PC-3 (cell line): ENCODE data around the gene EML3. TPM values are rescaled to one million over a fixed set of nuclear protein-coding genes. Genes with fewer than 3 reads are reported as not detected.

Experiments used
- ATAC-seq: fragments of 200-7000 bp; cut with Tn5 transposase; 2 replicates; pipeline ENCODE4 v1.9.1; 2020; ENCODE audit warnings: mild to moderate bottlenecking, moderate library complexity
- BruUV-seq: library from RNA; stranded (reverse); fragments of 400-500 nt; replicated peaks from 2 replicates; lab custom pipeline; 2021; lab: Mats Ljungman, UMichigan
- CTCF ChIA-PET: fragments of 300-600 bp; sonication (Branson Sonifier 250); formaldehyde crosslinking; loops from one replicate; lab custom pipeline; 2022; ENCODE audit warnings: antibody characterized with exemption; lab: Charles Lee
- POLR2A ChIA-PET: fragments of 300-600 bp; sonication (Branson Sonifier 250); formaldehyde crosslinking; loops from one replicate; lab custom pipeline; 2022; ENCODE audit warnings: antibody characterized with exemption; ENCODE audit not compliant: unreplicated experiment; lab: Charles Lee
- DNase-seq: peaks from one replicate; pipeline ENCODE4 v3.0.0-alpha.2; 2015
- H2AFZ ChIP-seq: fragments of 300-600 bp; sonication (generic); 2 replicates; pipeline ENCODE4 v1.6.0; 2016; ENCODE audit warnings: antibody characterized with exemption, low read length
- H3F3A ChIP-seq: fragments of 300-600 bp; sonication (generic); one replicate; pipeline ENCODE4 v1.6.0; 2017; ENCODE audit warnings: antibody characterized with exemption, low read length, control low read depth, mild to moderate bottlenecking; ENCODE audit not compliant: unreplicated experiment
- H3K27ac ChIP-seq: fragments of 300-600 bp; sonication (generic); 2 replicates; pipeline ENCODE4 v1.5.1; 2016; ENCODE audit warnings: mild to moderate bottlenecking, low read length
- H3K27me3 ChIP-seq: fragments of 300-600 bp; sonication (generic); 2 replicates; pipeline ENCODE4 v1.6.1; 2016; ENCODE audit warnings: low read length, mixed read lengths
- H3K36me3 ChIP-seq: fragments of 300-600 bp; sonication (generic); 2 replicates; pipeline ENCODE4 v1.6.1; 2016; ENCODE audit warnings: low read depth, mixed run types, low read length, mixed read lengths
- H3K4me1 ChIP-seq: fragments of 300-600 bp; sonication (generic); 2 replicates; pipeline ENCODE4 v1.5.1; 2016; ENCODE audit warnings: low read length; ENCODE audit not compliant: insufficient read depth
- H3K4me2 ChIP-seq: fragments of 300-600 bp; sonication (generic); 2 replicates; pipeline ENCODE4 v1.6.0; 2016; ENCODE audit warnings: low read length
- H3K4me3 ChIP-seq: fragments of 300-600 bp; sonication (generic); 2 replicates; pipeline ENCODE4 v1.5.1; 2016; ENCODE audit warnings: mild to moderate bottlenecking, low read length, mixed read lengths
- H3K79me2 ChIP-seq: fragments of 300-600 bp; sonication (generic); 2 replicates; pipeline ENCODE4 v1.6.1; 2017; ENCODE audit warnings: low read length, mixed read lengths
- H3K9ac ChIP-seq: fragments of 300-600 bp; sonication (generic); 2 replicates; pipeline ENCODE4 v1.6.0; 2016; ENCODE audit warnings: mild to moderate bottlenecking, low read length
- H3K9me2 ChIP-seq: fragments of 300-600 bp; sonication (generic); replicated peaks from 2 replicates; pipeline ENCODE4 v1.6.1; 2016; ENCODE audit warnings: mixed run types, low read length, mixed read lengths
- H3K9me3 ChIP-seq: fragments of 300-600 bp; sonication (generic); 2 replicates; pipeline ENCODE4 v1.6.1; 2016; ENCODE audit warnings: low read length, mixed read lengths
- H4K20me1 ChIP-seq: fragments of 300-600 bp; sonication (generic); 2 replicates; pipeline ENCODE4 v1.6.1; 2016; ENCODE audit warnings: low read length, mixed read lengths
- CTCF ChIP-seq: fragments of 300-600 bp; sonication (generic); conservative IDR thresholded peaks from 2 replicates; pipeline ENCODE4 v1.5.1; 2017; ENCODE audit warnings: antibody characterized with exemption, low read depth, mild to moderate bottlenecking, low read length
- EZH2 ChIP-seq: fragments of 300-600 bp; sonication (generic); IDR thresholded peaks from one replicate; pipeline ENCODE4 v1.6.1; 2017; ENCODE audit warnings: antibody characterized with exemption, mild to moderate bottlenecking, low read length; ENCODE audit not compliant: unreplicated experiment
- EZH2phosphoT487 ChIP-seq: fragments of 300-600 bp; sonication (generic); IDR thresholded peaks from 2 replicates; pipeline ENCODE4 v1.6.1; 2018; ENCODE audit warnings: mild to moderate bottlenecking, antibody characterized with exemption, low read length, borderline replicate concordance
- intact Hi-C: fragments of 100-400 bp; cut with micrococcal nuclease; formaldehyde crosslinking; loops from 2 replicates; pipeline ENCODE4 v1.9.0; 2023
- total RNA-seq: library from RNA; depleted of rRNA; stranded (reverse); fragments of >200 nt; gene quantifications from 2 replicates; pipeline ENCODE4 v1.2.3, GENCODE V29; 2014

The EML3 gene
- total RNA-seq, 1 experiment from 2014 or later, result 32.8 TPM

- intact Hi-C loops, result loop anchor here (5.0 kb wide), 1 partner anchor 70 kb away; the partner anchor contains the start of genes LBHD1 and UQCC3
- Histone ChIP-seq H3K79me2 (peaks cover 42% of the 10 kb centered on the region), H2AFZ (peak overlapping the region; percentile 98), H3F3A (no peaks in the 10 kb centered on the region), H3K36me3 (peaks cover 20% of the 10 kb centered on the region), H3K9me2 (no peaks in the 10 kb centered on the region), H3K4me1 (peaks cover 21% of the 10 kb centered on the region), H3K4me2 (peak overlapping the region; percentile 99), H3K9ac (peak overlapping the region; percentile 98), H3K27me3 (no peaks in the 10 kb centered on the region), H3K4me3 (peak overlapping the region; percentile 93), H4K20me1 (no peaks in the 10 kb centered on the region), H3K9me3 (no peaks in the 10 kb centered on the region), H3K27ac (peak overlapping the region; percentile 49)
- TF ChIP-seq EZH2phosphoT487 (no peak), CTCF (no peak), EZH2 (no peak)
- BruUV-seq, result no TSS peak
- DNase-seq (peak; percentile 76), ATAC-seq (peak; percentile 62)
- ChIA-PET POLR2A (interaction anchor here (1.0 to 1.7 kb wide), 4 partner anchors 11 to 239 kb away, joined by 5 to 29 read pairs (median 6); partner anchors contain the start of genes C11orf98, CSKMT, EEF1G and TUT1), CTCF (interaction anchor here (0.7 to 1.7 kb wide), 3 partner anchors 11 to 178 kb away, joined by 3 to 7 read pairs (median 4); partner anchors contain the start of gene ROM1)
These were observed 10.2 kb downstream of the EML3 start for GRCh38 chr11:62602141-62603071.

DNA sequence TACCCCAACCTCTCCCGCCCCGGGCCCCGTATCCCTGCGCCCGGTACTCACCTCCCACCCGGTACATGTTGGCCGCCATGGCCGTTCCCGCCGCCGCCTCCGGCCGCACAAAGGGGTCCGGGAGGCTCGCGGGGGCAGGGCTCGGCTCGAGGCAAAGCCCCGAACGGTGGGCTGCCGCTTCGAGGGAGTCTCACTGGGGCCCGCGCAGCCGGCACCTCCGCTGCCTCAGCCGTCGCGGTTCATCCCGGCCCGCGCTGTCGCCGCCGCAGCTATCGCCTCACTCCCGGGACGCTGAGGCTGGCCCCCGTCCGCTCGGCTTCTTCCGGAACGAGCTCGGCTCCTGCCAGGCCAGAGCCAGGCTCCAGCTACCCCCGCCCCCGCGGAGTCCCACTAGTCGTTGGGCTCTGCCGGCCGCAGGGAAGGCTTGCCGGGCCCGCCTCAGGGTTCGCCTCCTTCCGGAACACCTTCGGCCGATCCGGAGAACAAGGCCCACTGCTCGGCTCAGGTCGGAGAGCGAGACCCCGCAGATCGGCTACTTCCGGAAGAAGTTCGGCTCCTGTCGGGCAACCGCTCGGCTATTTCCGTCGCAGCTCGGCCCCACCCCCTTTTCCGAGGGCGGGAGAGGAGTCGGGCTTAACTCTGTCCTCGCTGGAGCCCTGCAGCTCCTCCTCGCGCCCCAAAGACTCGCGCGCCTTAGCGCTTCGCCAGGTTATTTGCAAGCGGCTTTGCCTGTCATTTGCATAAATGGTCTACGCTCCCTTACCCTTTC is 11.0 kb downstream of the EML3 start, which contains the start of gene MTA2:
Gene MTA2, minus strand, starts transcription at position 494 of the 769 bp plus-strand sequence. Its CDS starts 415 bp downstream, at position 79.
- POLR2A ChIA-PET, result interaction anchor here (0.5 to 1.7 kb wide), 5 partner anchors 10 to 240 kb away, joined by 5 to 29 read pairs (median 6); partner anchors contain the start of genes C11orf98, CSKMT, EEF1G and TUT1
- H3K4me3 ChIP-seq, result peak within 1 kb of the TSS; percentile 93
- TF ChIP-seq CTCF (no peak), EZH2 (no peak), EZH2phosphoT487 (no peak)
- peak; percentile 86 for ATAC-seq
- H3K4me1 ChIP-seq, result peaks cover 21% of the 10 kb centered on the region
- H3F3A ChIP-seq, result no peaks in the 10 kb centered on the region
- H3K36me3 ChIP-seq, result peaks cover 25% of the 10 kb centered on the region
- H3K27ac ChIP-seq, result peak within 1 kb of the TSS; percentile 69
- intact Hi-C loops, result loop anchor here (5.0 kb wide), 1 partner anchor 71 kb away; the partner anchor contains the start of genes LBHD1 and UQCC3
- BruUV-seq, result no TSS peak
- peak within 1 kb of the TSS; percentile 98 for H3K9ac ChIP-seq
- no peaks in the 10 kb centered on the region for H3K9me2 ChIP-seq
- H3K27me3 ChIP-seq, result no peaks in the 10 kb centered on the region
- DNase-seq, result peak; percentile 99
- CTCF ChIA-PET, result interaction anchor here (0.5 to 1.7 kb wide), 6 partner anchors 10 to 177 kb away, joined by 3 to 7 read pairs (median 4); partner anchors contain the start of genes ROM1 and TUT1
- H4K20me1 ChIP-seq, result no peaks in the 10 kb centered on the region
- H2AFZ ChIP-seq, result peak within 1 kb of the TSS; percentile 98
- H3K4me2 ChIP-seq, result peak within 1 kb of the TSS; percentile 99
- H3K79me2 ChIP-seq, result peaks cover 43% of the 10 kb centered on the region
- H3K9me3 ChIP-seq, result no peaks in the 10 kb centered on the region
